ENCODE data around the gene KCNG2. TPM values are rescaled to one million over a fixed set of nuclear protein-coding genes. Genes with fewer than 3 reads are reported as not detected.

KCNG2 gene
- total and polyA plus RNA-seq, 12 donors = 0.16 to 0.79 (median 0.24) TPM; not detected in 7

DNA sequence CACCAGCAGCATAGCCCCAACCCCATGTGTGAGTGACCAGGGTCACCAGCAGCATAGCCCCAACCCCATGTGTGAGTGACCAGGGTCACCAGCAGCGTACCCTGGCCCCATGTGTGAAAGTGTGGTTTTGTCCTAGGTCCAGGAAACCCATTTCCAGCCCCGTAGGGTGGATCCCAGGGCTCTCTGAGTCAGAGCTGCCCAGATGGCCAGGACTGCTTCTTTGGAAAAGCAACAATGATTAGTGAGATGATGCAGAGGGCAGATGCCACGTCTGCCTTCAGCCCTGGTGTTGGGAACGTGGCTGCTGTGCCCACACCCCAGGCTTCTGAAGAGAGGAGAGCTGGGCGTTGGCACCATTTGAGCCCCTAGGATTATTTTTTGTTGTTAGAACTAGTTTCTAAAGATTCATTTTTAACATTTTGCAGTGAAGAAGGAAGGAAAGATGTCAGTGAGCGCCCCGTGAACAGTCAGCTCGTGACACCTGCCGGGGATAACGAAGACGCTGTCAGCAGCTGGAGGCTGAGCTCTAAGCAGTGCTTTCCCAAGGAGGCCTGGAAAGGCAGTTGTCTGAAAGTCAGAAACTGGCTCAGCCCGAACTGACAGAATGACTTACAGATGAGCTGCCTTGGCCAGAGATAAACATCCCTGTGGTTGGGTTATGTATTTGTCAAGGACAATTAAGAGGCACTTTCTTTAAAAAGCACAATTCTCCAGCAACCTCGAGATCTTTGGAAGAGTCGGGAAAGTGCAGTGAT, 32.1 kb upstream of the KCNG2 start:
- no peak overlapping the region for H3K27ac ChIP-seq
- DNase-seq (no peak), ATAC-seq (no peak)
- WGBS, 2 donors = 61 to 66% methylated on average over 14 of the region's 14 CpGs
- TF ChIP-seq, protein P1, sequence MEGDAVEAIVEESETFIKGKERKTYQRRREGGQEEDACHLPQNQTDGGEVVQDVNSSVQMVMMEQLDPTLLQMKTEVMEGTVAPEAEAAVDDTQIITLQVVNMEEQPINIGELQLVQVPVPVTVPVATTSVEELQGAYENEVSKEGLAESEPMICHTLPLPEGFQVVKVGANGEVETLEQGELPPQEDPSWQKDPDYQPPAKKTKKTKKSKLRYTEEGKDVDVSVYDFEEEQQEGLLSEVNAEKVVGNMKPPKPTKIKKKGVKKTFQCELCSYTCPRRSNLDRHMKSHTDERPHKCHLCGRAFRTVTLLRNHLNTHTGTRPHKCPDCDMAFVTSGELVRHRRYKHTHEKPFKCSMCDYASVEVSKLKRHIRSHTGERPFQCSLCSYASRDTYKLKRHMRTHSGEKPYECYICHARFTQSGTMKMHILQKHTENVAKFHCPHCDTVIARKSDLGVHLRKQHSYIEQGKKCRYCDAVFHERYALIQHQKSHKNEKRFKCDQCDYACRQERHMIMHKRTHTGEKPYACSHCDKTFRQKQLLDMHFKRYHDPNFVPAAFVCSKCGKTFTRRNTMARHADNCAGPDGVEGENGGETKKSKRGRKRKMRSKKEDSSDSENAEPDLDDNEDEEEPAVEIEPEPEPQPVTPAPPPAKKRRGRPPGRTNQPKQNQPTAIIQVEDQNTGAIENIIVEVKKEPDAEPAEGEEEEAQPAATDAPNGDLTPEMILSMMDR (IDR thresholded peaks at IDR 0.05) = no peak
- H3K4me1 ChIP-seq = no peaks in the 10 kb centered on the region
- H3K36me3 ChIP-seq = no peaks in the 10 kb centered on the region
- H3K27me3 ChIP-seq = peaks cover 0 to 11% (median 0%) of the 10 kb centered on the region in 7 donors
- intact Hi-C loops (cut with DNase I) = no loop called here
- no peak overlapping the region for H3K4me3 ChIP-seq
- H3K9me3 ChIP-seq = peaks cover 0 to 48% (median 9%) of the 10 kb centered on the region in 11 donors

DNA sequence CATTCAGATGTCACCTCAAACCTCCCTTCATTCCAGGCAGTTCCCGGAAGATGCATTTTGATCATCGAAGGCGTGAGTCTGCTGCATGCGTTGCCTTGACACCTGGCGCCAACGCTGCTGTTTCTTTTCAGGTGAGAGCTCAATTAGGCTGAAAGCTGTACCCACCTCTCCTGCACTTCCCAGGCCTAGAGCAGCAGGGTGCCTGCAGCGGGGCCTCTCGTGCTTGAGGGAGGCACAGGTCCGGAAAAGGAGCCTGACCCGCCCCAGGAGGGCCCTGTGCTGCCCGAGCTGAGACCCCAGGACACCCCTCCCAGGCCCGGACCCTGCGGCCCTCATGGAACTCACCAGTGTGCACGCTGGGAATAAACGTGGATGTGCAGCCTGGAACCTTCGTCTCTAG, 31.4 kb upstream of the KCNG2 start:
- ATAC-seq (no peak), DNase-seq (no peak)
- H3K27ac ChIP-seq = no peak overlapping the region
- WGBS, 2 donors = 61 to 66% methylated on average over 16 of the region's 16 CpGs
- peaks cover 0 to 43% (median 9%) of the 10 kb centered on the region in 11 donors for H3K9me3 ChIP-seq
- H3K4me1 ChIP-seq = no peaks in the 10 kb centered on the region
- no peaks in the 10 kb centered on the region for H3K36me3 ChIP-seq
- TF ChIP-seq, protein P1 (IDR thresholded peaks at IDR 0.05) = no peak
- intact Hi-C loops (cut with DNase I) = no loop called here
- H3K27me3 ChIP-seq = peaks cover 0 to 11% (median 0%) of the 10 kb centered on the region in 7 donors
- no peak overlapping the region for H3K4me3 ChIP-seq

DNA sequence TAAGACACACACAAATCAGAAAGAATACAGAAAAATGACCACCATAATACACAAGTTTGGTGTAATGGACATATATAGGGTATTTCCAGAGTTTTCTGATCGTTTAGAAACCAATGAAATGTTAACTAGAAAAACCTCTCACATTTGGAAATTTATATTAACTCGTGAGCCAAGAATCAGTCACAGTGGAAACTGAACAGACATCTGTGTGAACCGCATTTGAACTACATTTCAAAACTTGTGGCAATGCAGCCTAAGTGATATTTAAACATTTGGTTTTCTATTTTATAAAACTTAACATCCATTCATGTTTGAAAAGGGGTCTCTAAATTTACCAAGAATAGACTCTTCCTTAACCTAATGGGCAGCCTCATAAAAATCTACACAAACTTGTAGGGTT, 29.0 kb upstream of the KCNG2 start:
- peaks cover 0 to 31% (median 8%) of the 10 kb centered on the region in 7 donors for H3K27me3 ChIP-seq
- no peaks in the 10 kb centered on the region for H3K4me1 ChIP-seq
- H3K27ac ChIP-seq = no peak overlapping the region
- no peak overlapping the region for H3K4me3 ChIP-seq
- intact Hi-C loops (cut with DNase I) = no loop called here
- WGBS, 2 donors = 54 to 61% methylated on average over 3 of the region's 3 CpGs
- H3K36me3 ChIP-seq = no peaks in the 10 kb centered on the region
- TF ChIP-seq, protein P1 (IDR thresholded peaks at IDR 0.05) = no peak
- ATAC-seq = no peak
- H3K9me3 ChIP-seq = peaks cover 0 to 36% (median 9%) of the 10 kb centered on the region in 11 donors
- DNase-seq = no peak

DNA sequence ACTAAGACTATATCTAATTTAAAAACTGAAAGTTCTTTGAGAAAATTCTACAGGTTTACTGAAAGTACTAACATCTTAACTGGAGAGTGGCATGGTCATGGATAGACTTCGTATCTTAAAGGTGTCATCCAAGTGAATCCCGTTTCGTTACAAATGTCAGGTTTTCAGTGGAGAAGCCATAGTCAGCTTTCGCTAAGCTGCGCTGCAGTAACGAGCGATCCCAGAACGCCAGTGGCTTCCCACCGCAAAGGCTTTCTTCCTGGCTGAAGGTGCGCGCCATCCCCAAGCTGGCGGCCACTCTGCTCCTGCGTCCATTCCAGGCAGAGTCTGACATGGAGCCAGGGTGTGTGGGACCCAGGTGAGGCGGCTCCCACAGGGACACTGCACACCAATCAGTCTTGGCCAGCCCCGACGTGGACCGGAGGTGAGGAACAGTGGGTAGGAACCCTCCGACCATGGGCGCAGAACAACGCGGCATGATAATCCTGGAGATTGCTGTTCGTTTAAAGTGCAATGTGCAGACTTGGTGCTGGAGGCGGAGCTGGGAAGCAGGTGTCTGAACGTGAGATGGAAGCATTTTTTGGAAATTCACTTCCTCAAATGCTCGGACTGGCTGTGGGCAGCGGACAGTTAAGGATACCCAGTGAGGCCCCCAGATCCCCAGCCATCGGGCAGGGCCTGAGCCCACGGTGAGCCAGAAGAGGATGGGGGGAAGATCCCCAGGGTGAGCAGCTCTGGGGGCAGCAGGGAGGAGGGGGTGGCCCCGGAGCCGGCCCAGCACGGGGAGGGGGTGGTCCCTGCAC, 27.8 kb upstream of the KCNG2 start:
- Histone ChIP-seq H3K4me3 (no peak overlapping the region), H3K36me3 (no peaks in the 10 kb centered on the region), H3K9me3 (peaks cover 0 to 36% (median 9%) of the 10 kb centered on the region in 11 donors), H3K27ac (no peak overlapping the region), H3K4me1 (no peaks in the 10 kb centered on the region), H3K27me3 (peaks cover 0 to 41% (median 8%) of the 10 kb centered on the region in 7 donors)
- no peak for ATAC-seq
- TF ChIP-seq, protein P1 (IDR thresholded peaks at IDR 0.05) = no peak
- DNase-seq = no peak
- intact Hi-C loops (cut with DNase I) = loop anchor here in 1 of 10 donors (10.0 kb wide), 1 partner anchor 65 kb away; no protein-coding TSS in a partner anchor
- 87 to 89% methylated on average over 31 of the region's 31 CpGs for WGBS, 2 donors
